OCI-LY7 (cell line): ENCODE measurements around the gene RFC3. TPM values are rescaled to one million over a fixed set of nuclear protein-coding genes. Genes with fewer than 3 reads are reported as not detected.

Source experiments
- BruUV-seq: library from RNA; stranded (reverse); fragments of 400-500 nt; replicated peaks from 2 replicates; lab custom pipeline; 2021; lab: Mats Ljungman, UMichigan
- CTCF ChIA-PET: fragments of 300-600 bp; sonication (Branson Sonifier 250); formaldehyde crosslinking; loops from one replicate; lab custom pipeline; 2022; ENCODE audit warnings: antibody characterized with exemption; ENCODE audit not compliant: unreplicated experiment; lab: Charles Lee
- POLR2A ChIA-PET: fragments of 300-600 bp; sonication (Branson Sonifier 250); formaldehyde crosslinking; loops from one replicate; lab custom pipeline; 2022; ENCODE audit warnings: antibody characterized with exemption; lab: Charles Lee
- DNase-seq: peaks from one replicate; pipeline ENCODE4 v3.0.0-alpha.2; 2015; ENCODE audit warnings: low spot score
- H2AFZ ChIP-seq: fragments of 200-600 bp; sonication (generic), shearing (Covaris generic); 2 replicates; pipeline ENCODE4 v1.6.1; 2014; ENCODE audit warnings: mild to moderate bottlenecking, antibody characterized with exemption, low read length, moderate library complexity
- H3K27ac ChIP-seq: fragments of 200-600 bp; sonication (generic); 2 replicates; pipeline ENCODE4 v1.5.1; 2014; ENCODE audit warnings: mixed run types, low read depth, mild to moderate bottlenecking, moderate library complexity, low read length, inconsistent platforms; ENCODE audit not compliant: poor library complexity, severe bottlenecking
- H3K36me3 ChIP-seq: fragments of 200-600 bp; sonication (generic); 2 replicates; pipeline ENCODE4 v1.6.1; 2014; ENCODE audit warnings: mild to moderate bottlenecking, antibody characterized with exemption, low read length, moderate library complexity, mixed read lengths; ENCODE audit not compliant: insufficient read depth
- H3K4me1 ChIP-seq: fragments of 200-600 bp; sonication (generic); 2 replicates; pipeline ENCODE4 v1.5.1; 2014; ENCODE audit warnings: mild to moderate bottlenecking, low read length; ENCODE audit not compliant: insufficient read depth, poor library complexity, severe bottlenecking
- H3K4me2 ChIP-seq: fragments of 200-600 bp; sonication (generic); 2 replicates; pipeline ENCODE4 v1.6.1; 2014; ENCODE audit warnings: mild to moderate bottlenecking, low read length
- H3K4me3 ChIP-seq: fragments of 200-600 bp; sonication (generic); 2 replicates; pipeline ENCODE4 v1.5.1; 2014; ENCODE audit warnings: mild to moderate bottlenecking, low read depth, low read length; ENCODE audit not compliant: poor library complexity, severe bottlenecking
- H3K79me2 ChIP-seq: fragments of 200-600 bp; sonication (generic); 2 replicates; pipeline ENCODE4 v1.6.1; 2016; ENCODE audit warnings: low read depth, mild to moderate bottlenecking, low read length, moderate library complexity, mixed read lengths; ENCODE audit not compliant: insufficient read depth
- H3K9me2 ChIP-seq: fragments of 200-600 bp; sonication (generic); 2 replicates; pipeline ENCODE4 v1.6.1; 2016; ENCODE audit warnings: mild to moderate bottlenecking, low read length, mixed read lengths; ENCODE audit not compliant: insufficient read depth
- H3K9me3 ChIP-seq: fragments of 200-600 bp; sonication (generic); 2 replicates; pipeline ENCODE4 v1.6.1; 2014; ENCODE audit warnings: mild to moderate bottlenecking, mixed run types, low read length, mixed read lengths
- H4K20me1 ChIP-seq: fragments of 200-600 bp; sonication (generic); 2 replicates; pipeline ENCODE4 v1.6.1; 2014; ENCODE audit warnings: mild to moderate bottlenecking, antibody characterized with exemption, low read length, moderate library complexity, mixed read lengths; ENCODE audit not compliant: insufficient read depth
- EZH2phosphoT487 ChIP-seq: fragments of 200-600 bp; sonication (generic); IDR thresholded peaks from 2 replicates; pipeline ENCODE4 v1.6.1; 2018; ENCODE audit warnings: low read depth, borderline replicate concordance, mild to moderate bottlenecking, mixed run types, antibody characterized with exemption, low read length, moderate library complexity, mixed read lengths
- intact Hi-C: fragments of 100-400 bp; cut with micrococcal nuclease; formaldehyde crosslinking; loops from one replicate; pipeline ENCODE4 v1.10.0; 2022; ENCODE audit not compliant: unreplicated experiment
- total RNA-seq, 2 experiments: library from RNA; depleted of rRNA in 1 of 2; stranded (reverse); fragments of >200 nt in 1 of 2; shearing (Covaris generic) in 1 of 2; gene quantifications; 2 replicates each; pipeline ENCODE4 v1.2.3, GENCODE V29; 2014 to 2022
- TF ChIP-seq, protein P1 (sequence below): fragments of 200-600 bp; sonication (generic); conservative IDR thresholded peaks from 2 replicates; pipeline ENCODE4 v1.5.1; 2014; ENCODE audit warnings: mild to moderate bottlenecking, antibody characterized with exemption, low read length, moderate library complexity, mixed read lengths

Gene RFC3
- total RNA-seq, 2 experiments from 2014 or later, result 108 to 118 TPM

DNA sequence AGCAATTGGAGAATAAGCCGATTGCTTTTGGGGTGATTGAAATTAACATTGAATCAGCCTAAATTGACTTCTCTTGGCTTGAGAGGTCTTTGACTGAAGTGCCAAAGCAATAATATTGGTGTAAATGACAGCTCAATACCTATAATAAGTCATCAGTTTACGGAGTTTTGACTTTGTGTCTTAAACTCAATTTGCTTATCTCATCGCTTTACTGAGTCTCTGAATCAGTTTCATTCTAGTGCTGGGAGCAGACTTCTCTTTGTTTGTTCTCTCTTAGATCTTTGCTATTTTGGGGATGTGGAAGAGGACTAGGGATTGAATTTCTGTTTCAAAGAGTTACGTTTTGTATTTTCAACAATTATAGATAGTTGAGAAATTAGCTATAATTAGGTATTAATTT, 7.1 kb downstream of the RFC3 start:
- BruUV-seq, result no TSS peak
- intact Hi-C loops, result no loop called here
- Histone ChIP-seq H3K4me2 (no peak overlapping the region), H3K9me3 (no peaks in the 10 kb centered on the region), H2AFZ (no peak overlapping the region), H3K9me2 (no peaks in the 10 kb centered on the region), H4K20me1 (peaks cover 18% of the 10 kb centered on the region; the same call in 1 of the 2 replicates), H3K4me3 (no peak overlapping the region), H3K36me3 (peaks cover 99% of the 10 kb centered on the region), H3K27ac (no peak overlapping the region), H3K79me2 (peaks cover 100% of the 10 kb centered on the region), H3K4me1 (peaks cover 38% of the 10 kb centered on the region)
- TF ChIP-seq, protein P1, sequence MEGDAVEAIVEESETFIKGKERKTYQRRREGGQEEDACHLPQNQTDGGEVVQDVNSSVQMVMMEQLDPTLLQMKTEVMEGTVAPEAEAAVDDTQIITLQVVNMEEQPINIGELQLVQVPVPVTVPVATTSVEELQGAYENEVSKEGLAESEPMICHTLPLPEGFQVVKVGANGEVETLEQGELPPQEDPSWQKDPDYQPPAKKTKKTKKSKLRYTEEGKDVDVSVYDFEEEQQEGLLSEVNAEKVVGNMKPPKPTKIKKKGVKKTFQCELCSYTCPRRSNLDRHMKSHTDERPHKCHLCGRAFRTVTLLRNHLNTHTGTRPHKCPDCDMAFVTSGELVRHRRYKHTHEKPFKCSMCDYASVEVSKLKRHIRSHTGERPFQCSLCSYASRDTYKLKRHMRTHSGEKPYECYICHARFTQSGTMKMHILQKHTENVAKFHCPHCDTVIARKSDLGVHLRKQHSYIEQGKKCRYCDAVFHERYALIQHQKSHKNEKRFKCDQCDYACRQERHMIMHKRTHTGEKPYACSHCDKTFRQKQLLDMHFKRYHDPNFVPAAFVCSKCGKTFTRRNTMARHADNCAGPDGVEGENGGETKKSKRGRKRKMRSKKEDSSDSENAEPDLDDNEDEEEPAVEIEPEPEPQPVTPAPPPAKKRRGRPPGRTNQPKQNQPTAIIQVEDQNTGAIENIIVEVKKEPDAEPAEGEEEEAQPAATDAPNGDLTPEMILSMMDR, result no peak
- TF ChIP-seq EZH2phosphoT487, result no peak
- CTCF ChIA-PET, result no interaction called here
- POLR2A ChIA-PET, result interaction anchor here (0.9 to 1.8 kb wide), 5 partner anchors 8 to 26 kb away, joined by 3 to 6 read pairs (median 3); no protein-coding TSS in a partner anchor
- DNase-seq, result no peak

DNA sequence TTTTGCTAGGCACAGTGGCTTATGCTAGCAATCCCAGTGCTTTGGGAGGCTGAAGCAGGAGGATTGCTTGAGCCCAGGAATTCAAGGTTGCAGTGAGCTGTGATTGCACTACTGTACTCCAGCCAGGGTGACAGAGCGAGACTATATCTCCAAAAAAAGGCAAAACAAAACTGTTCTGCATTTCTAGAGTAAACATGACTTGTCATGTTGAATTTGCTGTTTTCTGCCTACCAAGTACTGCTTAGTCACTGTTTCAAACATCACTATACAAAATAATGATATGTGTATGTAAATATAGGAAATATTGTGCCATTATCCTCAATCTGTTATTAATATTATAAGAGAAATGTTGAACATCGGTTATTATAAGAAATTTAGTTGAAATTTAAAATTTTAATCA, 9.2 kb downstream of the RFC3 start:
- POLR2A ChIA-PET, result interaction anchor here (0.6 to 1.4 kb wide), 3 partner anchors 9 to 228 kb away, joined by 3 to 4 read pairs (median 3); no protein-coding TSS in a partner anchor
- intact Hi-C loops, result no loop called here
- DNase-seq, result no peak

More for the DNA sequence above, 9.2 kb downstream of the RFC3 start:
- Histone ChIP-seq H4K20me1 (peaks cover 13% of the 10 kb centered on the region), H3K79me2 (peaks cover 85% of the 10 kb centered on the region), H3K9me2 (no peaks in the 10 kb centered on the region), H3K4me1 (peaks cover 18% of the 10 kb centered on the region), H3K4me2 (no peak overlapping the region), H3K27ac (no peak overlapping the region), H2AFZ (no peak overlapping the region), H3K36me3 (peaks cover 100% of the 10 kb centered on the region), H3K9me3 (no peaks in the 10 kb centered on the region), H3K4me3 (no peak overlapping the region)
- TF ChIP-seq, protein P1, result no peak
- BruUV-seq, result no TSS peak
- CTCF ChIA-PET, result no interaction called here
